ENCODE results near the gene LRP11. TPM values are rescaled to one million over a fixed set of nuclear protein-coding genes. Genes with fewer than 3 reads are reported as not detected.
"Not testable (repeated sequence)": the region's sequence is repeated elsewhere in the genome, so short reads cannot be mapped to it uniquely, and the experiment has no call there.

The LRP11 gene
- total RNA-seq (2014; rRNA removed; shearing (Covaris generic)) = 43.4 and 43.9 TPM in 2 replicates

GRCh38 chr6:149863698-149864577 lies at the start of gene LRP11:
Gene LRP11 (minus strand): TSS chr6:149864359. CDS start chr6:149864020, 339 bp downstream.
- peak; percentile 61 for DNase-seq (ENCODE audit: low spot score)

- DNase-seq (ENCODE audit: low spot score) = no peak
Observed at GRCh38 chr6:149913540-149914240, 49.5 kb upstream of the LRP11 start.

GRCh38 chr6:149913085-149913484 lies 48.9 kb upstream of the LRP11 start:
- no peak for DNase-seq (ENCODE audit: low spot score)

- not testable (repeated sequence) for DNase-seq (ENCODE audit: low spot score)
Observed at GRCh38 chr6:149912680-149913079, 48.5 kb upstream of the LRP11 start.

- DNase-seq (ENCODE audit: low spot score) = no peak
Observed at GRCh38 chr6:149910721-149911151, 46.6 kb upstream of the LRP11 start.

- DNase-seq (ENCODE audit: low spot score) = no peak
Observed at GRCh38 chr6:149909701-149910470, 45.7 kb upstream of the LRP11 start.

- DNase-seq (ENCODE audit: low spot score) = not testable (repeated sequence)
Observed at GRCh38 chr6:149908480-149908879, 44.3 kb upstream of the LRP11 start.

GRCh38 chr6:149907317-149907716 lies 43.2 kb upstream of the LRP11 start:
- DNase-seq (ENCODE audit: low spot score) = no peak

- no peak for DNase-seq (ENCODE audit: low spot score)
Observed at GRCh38 chr6:149906405-149906804, 42.2 kb upstream of the LRP11 start.

GRCh38 chr6:149905911-149906371 lies 41.8 kb upstream of the LRP11 start:
- DNase-seq (ENCODE audit: low spot score) = no peak

GRCh38 chr6:149905371-149905910 lies 41.3 kb upstream of the LRP11 start:
- DNase-seq (ENCODE audit: low spot score) = no peak

- no peak for DNase-seq (ENCODE audit: low spot score)
Observed at GRCh38 chr6:149904661-149905370, 40.7 kb upstream of the LRP11 start.

GRCh38 chr6:149903938-149904611 lies 39.9 kb upstream of the LRP11 start:
- no peak for DNase-seq (ENCODE audit: low spot score)

GRCh38 chr6:149901444-149902140 lies 37.4 kb upstream of the LRP11 start:
- DNase-seq (ENCODE audit: low spot score) = no peak

GRCh38 chr6:149900620-149901443 lies 36.7 kb upstream of the LRP11 start:
- DNase-seq (ENCODE audit: low spot score) = no peak

- no peak for DNase-seq (ENCODE audit: low spot score)
Observed at GRCh38 chr6:149899926-149900619, 35.9 kb upstream of the LRP11 start.

- no peak for DNase-seq (ENCODE audit: low spot score)
Observed at GRCh38 chr6:149899486-149899885, 35.3 kb upstream of the LRP11 start.

GRCh38 chr6:149898966-149899365 lies 34.8 kb upstream of the LRP11 start:
- DNase-seq (ENCODE audit: low spot score) = no peak

Data from A172 (cell line).